DOHH2 (cell line): Measurements from ENCODE around the gene CDX1.

Experiments
- H3F3A ChIP-seq: fragments of 200-600 bp; sonication (generic), shearing (Covaris generic); 2 replicates; pipeline ENCODE4 v1.6.0; 2016; ENCODE audit warnings: antibody characterized with exemption, mild to moderate bottlenecking; ENCODE audit not compliant: control insufficient read depth, insufficient read depth
- H3K27ac ChIP-seq: fragments of 200-600 bp; sonication (generic); 2 replicates; pipeline ENCODE4 v1.5.1; 2014; ENCODE audit warnings: low read depth, mild to moderate bottlenecking, low read length, moderate library complexity
- H3K27me3 ChIP-seq: fragments of 200-600 bp; sonication (generic); 2 replicates; pipeline ENCODE4 v1.6.1; 2014; ENCODE audit warnings: mild to moderate bottlenecking, low read length, mixed read lengths; ENCODE audit not compliant: control insufficient read depth
- H3K36me3 ChIP-seq: fragments of 200-600 bp; sonication (generic); 2 replicates; pipeline ENCODE4 v1.6.1; 2014; ENCODE audit warnings: mild to moderate bottlenecking, low read length, moderate library complexity, mixed read lengths; ENCODE audit not compliant: control insufficient read depth
- H3K4me1 ChIP-seq: fragments of 200-600 bp; sonication (generic); 2 replicates; pipeline ENCODE4 v1.6.1; 2014; ENCODE audit warnings: mild to moderate bottlenecking, low read length, mixed read lengths; ENCODE audit not compliant: control insufficient read depth
- H3K4me2 ChIP-seq: fragments of 200-600 bp; sonication (generic); 2 replicates; pipeline ENCODE4 v1.6.0; 2014; ENCODE audit warnings: mild to moderate bottlenecking, low read length, moderate library complexity
- H3K4me3 ChIP-seq: fragments of 200-600 bp; sonication (generic); 2 replicates; pipeline ENCODE4 v1.5.1; 2014; ENCODE audit warnings: mild to moderate bottlenecking, low read length, mixed read lengths
- H3K79me2 ChIP-seq: fragments of 200-600 bp; sonication (generic); 2 replicates; pipeline ENCODE4 v1.6.1; 2014; ENCODE audit warnings: mild to moderate bottlenecking, low read length, mixed read lengths; ENCODE audit not compliant: control insufficient read depth
- H3K9me2 ChIP-seq: fragments of 200-600 bp; sonication (generic); replicated peaks from 2 replicates; pipeline ENCODE4 v1.6.1; 2014; ENCODE audit warnings: mild to moderate bottlenecking, low read length, mixed read lengths; ENCODE audit not compliant: control insufficient read depth
- H3K9me3 ChIP-seq: fragments of 200-600 bp; sonication (generic); 2 replicates; pipeline ENCODE4 v1.6.1; 2014; ENCODE audit warnings: antibody characterized with exemption, low read length, mixed read lengths; ENCODE audit not compliant: control insufficient read depth, insufficient read depth
- H4K20me1 ChIP-seq: fragments of 200-600 bp; sonication (generic); 2 replicates; pipeline ENCODE4 v1.6.0; 2014; ENCODE audit warnings: low read depth, mild to moderate bottlenecking, antibody characterized with exemption, low read length, moderate library complexity; ENCODE audit not compliant: control insufficient read depth, insufficient read depth
- CTCF ChIP-seq: fragments of 200-600 bp; sonication (generic); IDR thresholded peaks from one replicate; pipeline ENCODE4 v1.5.1; 2014; ENCODE audit warnings: antibody characterized with exemption, mild to moderate bottlenecking, low read depth, low read length; ENCODE audit not compliant: poor library complexity, severe bottlenecking
- EZH2phosphoT487 ChIP-seq: fragments of 200-600 bp; sonication (generic); IDR thresholded peaks from 2 replicates; pipeline ENCODE4 v1.6.1; 2017; ENCODE audit warnings: borderline replicate concordance, mild to moderate bottlenecking, antibody characterized with exemption, low read length, moderate library complexity, mixed read lengths

CDX1 gene

GRCh38 chr5:150227036-150227435 is 60.5 kb downstream of the CDX1 start:
- TF ChIP-seq CTCF (no peak), EZH2phosphoT487 (no peak)
- Histone ChIP-seq H4K20me1 (no peaks in the 10 kb centered on the region), H3K9me3 (no peaks in the 10 kb centered on the region), H3K9me2 (no peaks in the 10 kb centered on the region), H3K79me2 (no peaks in the 10 kb centered on the region), H3K27me3 (no peaks in the 10 kb centered on the region), H3K4me3 (no peak overlapping the region), H3K36me3 (no peaks in the 10 kb centered on the region), H3K4me2 (no peak overlapping the region), H3F3A (no peaks in the 10 kb centered on the region), H3K4me1 (no peaks in the 10 kb centered on the region), H3K27ac (no peak overlapping the region)

- H3K9me3 ChIP-seq = no peaks in the 10 kb centered on the region
- H3F3A ChIP-seq = no peaks in the 10 kb centered on the region
- no peak overlapping the region for H3K4me2 ChIP-seq
- no peaks in the 10 kb centered on the region for H3K9me2 ChIP-seq
- H3K4me3 ChIP-seq = no peak overlapping the region
- no peaks in the 10 kb centered on the region for H4K20me1 ChIP-seq
- H3K36me3 ChIP-seq = no peaks in the 10 kb centered on the region
- H3K27me3 ChIP-seq = no peaks in the 10 kb centered on the region
- no peak overlapping the region for H3K27ac ChIP-seq
- no peak for TF ChIP-seq EZH2phosphoT487
- TF ChIP-seq CTCF = no peak
- no peaks in the 10 kb centered on the region for H3K4me1 ChIP-seq
- no peaks in the 10 kb centered on the region for H3K79me2 ChIP-seq
These were observed 61.2 kb downstream of the CDX1 start for GRCh38 chr5:150227606-150228273.

- Histone ChIP-seq H3K27ac (no peak overlapping the region), H3K9me2 (no peaks in the 10 kb centered on the region), H3K4me2 (no peak overlapping the region), H3K79me2 (no peaks in the 10 kb centered on the region), H3K4me1 (0 out of 2 replicates have a peak, but pooled peaks cover under 1% of the 10 kb centered on the region), H4K20me1 (no peaks in the 10 kb centered on the region), H3K36me3 (no peaks in the 10 kb centered on the region), H3K27me3 (no peaks in the 10 kb centered on the region), H3K9me3 (no peaks in the 10 kb centered on the region), H3F3A (no peaks in the 10 kb centered on the region), H3K4me3 (no peak overlapping the region)
- no peak for TF ChIP-seq EZH2phosphoT487
- TF ChIP-seq CTCF = no peak
These were observed 63.0 kb downstream of the CDX1 start for GRCh38 chr5:150229571-150229970.
